GM19023 (cell line): Measurements from ENCODE around the gene MAPRE2.

Source experiments
- ATAC-seq: cut with Tn5 transposase; IDR thresholded peaks from one replicate; pipeline ENCODE4 v1.9.1; 2021; ENCODE audit warnings: mild to moderate bottlenecking, moderate library complexity; ENCODE audit not compliant: unreplicated experiment

The MAPRE2 gene

DNA sequence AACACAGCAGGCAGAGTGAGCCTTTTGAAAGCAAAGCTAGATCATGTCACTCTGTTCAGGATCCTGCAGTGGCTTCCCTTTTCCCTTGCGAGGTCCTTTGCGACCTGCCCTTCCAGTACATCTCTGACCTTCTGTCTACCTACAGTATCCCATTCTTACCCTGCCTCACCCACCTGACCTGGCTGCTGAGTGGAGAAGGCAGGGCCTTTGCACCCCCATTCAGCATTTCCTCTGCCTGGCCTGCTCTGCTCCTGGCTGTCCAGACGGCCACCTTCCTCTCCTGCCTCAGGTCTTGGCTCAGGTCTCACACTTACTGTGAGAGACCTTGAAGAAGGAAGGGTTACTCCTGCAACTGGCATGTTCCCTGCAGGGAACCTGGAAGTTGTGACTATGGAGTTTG is 77.4 kb downstream of the MAPRE2 start:
- ATAC-seq, result no peak

DNA sequence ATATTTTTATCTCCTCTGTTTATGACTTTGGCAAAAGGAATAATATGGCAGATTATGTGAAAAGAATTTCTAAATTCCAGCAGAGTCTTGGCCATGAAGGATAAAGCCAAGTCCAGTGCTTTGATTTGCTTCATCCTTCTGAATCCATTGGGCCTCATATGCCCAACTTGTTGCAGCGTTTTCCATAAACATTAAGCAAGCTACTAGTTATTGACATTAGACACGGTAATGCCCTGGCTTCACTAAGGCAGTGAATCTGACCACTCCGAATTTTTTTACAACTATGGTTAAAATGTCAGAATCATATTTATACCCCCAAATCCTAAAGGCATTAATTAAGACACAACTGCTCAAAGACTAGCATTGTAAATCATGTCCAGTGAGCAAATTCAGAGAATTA is 79.8 kb downstream of the MAPRE2 start:
- no peak for ATAC-seq

DNA sequence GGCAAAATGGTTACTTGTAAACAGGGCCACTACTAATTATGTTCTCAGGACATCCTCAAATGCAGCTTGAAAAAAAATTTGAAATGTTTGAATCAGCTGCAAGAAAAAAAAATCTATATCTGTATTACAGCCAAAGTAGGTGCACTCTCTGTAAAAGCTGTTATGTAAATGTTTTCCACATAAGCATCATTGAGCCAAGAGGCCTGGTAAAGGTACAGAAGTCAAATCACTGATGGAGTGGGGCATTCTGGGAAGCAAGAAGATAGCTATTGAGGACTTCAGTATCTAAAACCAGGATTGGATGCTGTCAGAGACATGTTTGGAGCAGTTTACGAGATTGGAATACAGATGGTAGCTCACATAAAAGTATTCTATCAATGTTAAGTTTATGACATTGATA is 80.3 kb downstream of the MAPRE2 start:
- no peak for ATAC-seq

DNA sequence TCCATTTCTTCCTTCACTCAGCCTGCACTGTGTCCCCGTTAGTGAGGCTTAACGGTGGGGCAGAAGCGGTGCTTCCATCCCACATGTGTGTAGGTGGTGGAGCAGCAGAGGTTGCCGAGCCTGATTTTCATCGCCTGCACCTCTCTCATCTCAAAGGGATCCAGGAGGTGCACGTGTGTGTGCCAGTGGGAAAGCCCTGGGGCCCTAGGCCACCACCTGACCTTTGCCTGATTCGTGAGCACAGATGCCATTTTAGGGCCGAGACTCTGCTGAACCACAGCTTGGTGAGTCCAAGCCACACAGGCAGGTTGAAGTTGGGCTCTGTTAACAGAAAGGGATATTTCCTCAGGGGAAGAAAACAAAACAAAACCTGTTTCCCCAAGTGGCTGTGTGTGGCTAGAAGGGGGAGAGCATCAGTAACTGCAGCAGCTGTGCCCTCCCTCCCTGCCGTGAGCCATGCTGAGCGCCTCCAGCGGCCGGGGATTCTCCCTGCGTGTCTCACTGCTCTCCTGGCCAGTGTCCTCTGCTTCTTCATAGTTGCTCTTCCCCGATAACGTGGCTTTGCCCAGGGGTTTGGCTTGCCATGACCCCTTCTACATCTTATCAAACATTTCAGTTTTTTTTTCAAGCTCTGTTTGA is 81.5 kb downstream of the MAPRE2 start:
- ATAC-seq, result peak; percentile 90

DNA sequence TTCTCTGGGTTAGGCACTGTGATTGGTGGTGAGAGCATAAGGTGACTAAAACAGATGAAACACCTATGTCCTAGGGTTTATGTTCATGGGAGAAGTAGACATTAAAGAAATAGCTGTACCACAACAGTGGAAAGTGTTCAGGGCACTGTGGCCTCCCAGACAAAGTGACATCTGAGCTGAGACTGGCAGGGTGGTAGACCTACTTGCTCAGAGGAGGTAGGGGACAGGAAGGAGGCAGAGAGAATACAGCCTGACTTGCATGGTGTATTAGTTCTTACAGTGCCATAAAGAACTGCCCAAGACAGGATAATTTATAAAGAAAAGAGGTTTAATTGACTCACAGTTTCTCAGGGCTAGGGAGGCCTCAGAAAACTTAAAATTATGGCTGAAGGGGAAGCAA is 82.6 kb downstream of the MAPRE2 start:
- ATAC-seq, result no peak

DNA sequence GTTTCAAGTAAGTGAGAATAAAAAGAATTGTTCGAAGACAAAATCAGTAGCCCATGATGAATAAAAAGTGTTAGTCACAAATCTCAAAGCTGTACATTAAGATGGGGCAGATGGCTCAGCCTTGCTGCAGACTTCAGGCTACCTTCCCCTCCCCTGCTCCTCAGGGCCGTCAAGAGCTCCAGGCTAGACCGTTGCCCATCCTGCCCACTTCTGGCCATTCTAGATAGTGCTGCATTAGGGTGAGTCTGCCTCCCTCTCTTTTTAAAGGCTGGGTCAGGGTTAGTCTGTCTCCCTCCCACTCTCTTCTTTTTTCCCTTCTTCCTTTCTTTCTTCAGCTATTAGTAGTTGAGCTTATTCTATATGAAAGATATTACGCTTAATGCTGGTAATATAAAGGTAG is 86.0 kb downstream of the MAPRE2 start:
- ATAC-seq, result no peak

DNA sequence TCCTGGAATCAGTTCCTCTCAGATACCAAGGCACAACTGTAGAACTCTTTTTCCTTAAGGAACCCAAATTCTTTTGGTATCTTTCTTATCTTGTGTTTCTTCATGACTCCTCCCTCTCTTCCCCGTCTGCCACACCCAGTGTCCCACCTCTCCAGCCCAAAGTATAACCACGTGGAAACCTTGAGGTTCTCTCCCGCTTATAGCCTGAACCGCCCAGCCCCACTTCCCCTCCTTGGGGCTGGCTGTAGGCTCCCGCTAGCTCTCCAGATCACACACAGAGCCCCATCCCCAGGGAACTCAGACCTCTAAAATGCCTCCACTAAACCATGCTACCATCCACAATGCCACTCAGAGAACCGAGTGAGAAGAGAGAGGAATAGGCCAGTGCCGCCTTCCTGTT is 87.5 kb downstream of the MAPRE2 start:
- ATAC-seq, result no peak

DNA sequence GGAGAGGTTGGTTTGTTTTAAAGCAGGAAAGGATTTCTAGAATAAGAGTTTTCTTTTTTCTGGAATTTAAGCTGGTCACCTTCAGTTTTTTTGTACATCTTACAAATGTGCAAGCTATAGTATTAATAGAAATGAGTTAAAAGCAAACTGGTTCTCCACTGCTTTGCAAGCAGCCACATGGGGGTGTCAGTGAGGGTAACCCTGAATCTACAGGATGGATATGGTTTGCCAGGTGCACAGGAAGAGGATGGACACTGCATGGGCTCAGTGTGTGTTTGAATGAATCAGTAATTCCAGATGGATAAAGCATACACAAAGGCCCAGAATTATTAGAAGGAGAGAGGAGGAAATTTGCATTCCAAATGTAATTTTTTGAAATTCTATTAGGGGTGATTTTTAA is 89.0 kb downstream of the MAPRE2 start:
- no peak for ATAC-seq

DNA sequence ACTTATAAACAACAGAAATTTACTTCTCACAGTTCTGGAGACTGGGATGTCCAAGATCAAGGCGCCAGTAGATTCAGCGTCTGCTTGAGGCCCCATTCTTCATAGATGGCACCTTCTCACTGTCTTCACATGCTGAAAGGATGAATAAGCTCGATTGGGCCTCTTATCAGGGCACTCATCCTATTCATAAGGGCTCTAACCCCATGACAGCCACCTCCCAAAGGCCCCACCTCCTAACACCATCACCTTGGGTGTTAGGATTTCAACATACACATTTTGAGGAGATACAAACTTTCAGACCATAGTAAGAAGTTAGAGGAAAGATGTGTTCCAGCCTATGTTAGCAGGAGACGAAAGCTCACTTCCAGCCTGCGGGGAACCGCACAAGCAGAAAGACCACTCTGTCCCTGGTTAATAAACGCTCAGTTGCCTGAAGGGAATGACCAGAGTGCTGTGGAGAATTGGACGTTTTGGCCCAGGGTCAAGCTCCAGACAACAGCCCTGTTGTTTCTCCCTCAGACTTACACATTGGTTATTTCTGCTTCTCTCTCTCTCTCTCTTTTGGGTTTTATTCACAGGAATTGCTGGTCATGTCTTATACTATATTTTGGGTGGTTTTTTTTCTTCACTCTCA is 90.3 kb downstream of the MAPRE2 start:
- ATAC-seq, result no peak

DNA sequence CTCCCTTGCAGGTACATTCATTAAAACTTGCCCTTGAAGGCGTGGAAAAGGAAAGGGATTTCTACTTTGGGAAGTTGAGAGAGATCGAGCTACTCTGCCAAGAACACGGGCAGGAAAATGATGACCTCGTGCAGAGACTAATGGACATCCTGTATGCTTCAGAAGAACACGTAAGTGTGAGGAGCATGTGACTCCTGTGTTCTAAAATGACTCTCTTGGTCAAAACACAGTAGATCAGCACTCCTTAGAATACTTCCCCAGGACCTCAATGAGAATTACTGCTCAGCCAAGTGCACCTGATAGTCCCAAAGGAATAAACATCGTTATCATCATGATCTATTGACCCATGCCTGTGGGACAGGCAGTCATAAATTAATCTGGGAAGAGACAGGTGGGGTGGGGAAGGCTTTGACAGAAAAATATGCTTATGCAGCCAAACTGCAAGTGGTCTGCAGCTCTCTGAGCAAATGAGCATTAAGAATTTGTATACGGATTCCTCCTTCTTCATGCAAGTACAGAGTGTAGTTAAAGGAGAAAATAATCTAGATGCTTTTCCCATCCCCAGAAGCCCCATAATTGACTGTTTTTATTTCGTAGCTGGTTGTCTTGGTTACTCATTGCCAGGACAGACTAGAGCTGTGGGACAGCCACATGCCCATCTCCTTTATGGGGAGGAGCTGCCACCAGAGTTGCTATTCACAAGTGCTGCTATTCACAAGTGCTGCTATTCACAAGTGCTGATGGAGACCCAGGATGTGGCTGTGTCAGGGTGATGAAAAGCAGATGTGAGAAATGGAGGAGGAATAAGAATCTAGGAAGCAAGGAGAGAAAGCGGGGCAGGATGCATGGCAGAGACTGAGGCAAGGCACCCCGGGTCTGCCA is 91.0 kb downstream of the MAPRE2 start:
- no peak for ATAC-seq

DNA sequence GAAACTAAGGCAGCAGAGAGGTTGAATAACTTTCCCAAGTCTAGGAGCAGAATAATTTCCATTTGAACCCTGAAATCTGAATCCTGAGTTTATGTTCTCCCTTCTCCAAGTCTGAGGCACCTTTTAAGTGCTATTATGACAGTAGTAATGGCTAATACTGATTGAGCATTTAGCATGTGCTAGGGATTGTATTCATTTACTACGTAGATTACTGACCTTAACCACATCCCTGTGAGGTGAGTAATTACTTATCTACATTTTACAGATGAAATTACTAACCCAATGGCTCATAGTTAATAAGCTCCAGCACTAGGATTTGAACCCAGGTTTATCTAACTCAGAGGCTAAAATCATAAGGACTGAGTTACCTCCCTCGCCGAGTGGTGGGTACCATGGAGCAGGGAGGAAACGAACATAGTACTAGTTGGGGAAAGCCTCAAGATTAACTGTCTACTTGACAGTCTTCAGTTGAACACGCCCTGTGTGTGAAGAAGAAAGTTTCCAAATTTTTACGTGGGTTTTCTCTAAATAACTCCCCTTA is 93.0 kb downstream of the MAPRE2 start:
- no peak for ATAC-seq

DNA sequence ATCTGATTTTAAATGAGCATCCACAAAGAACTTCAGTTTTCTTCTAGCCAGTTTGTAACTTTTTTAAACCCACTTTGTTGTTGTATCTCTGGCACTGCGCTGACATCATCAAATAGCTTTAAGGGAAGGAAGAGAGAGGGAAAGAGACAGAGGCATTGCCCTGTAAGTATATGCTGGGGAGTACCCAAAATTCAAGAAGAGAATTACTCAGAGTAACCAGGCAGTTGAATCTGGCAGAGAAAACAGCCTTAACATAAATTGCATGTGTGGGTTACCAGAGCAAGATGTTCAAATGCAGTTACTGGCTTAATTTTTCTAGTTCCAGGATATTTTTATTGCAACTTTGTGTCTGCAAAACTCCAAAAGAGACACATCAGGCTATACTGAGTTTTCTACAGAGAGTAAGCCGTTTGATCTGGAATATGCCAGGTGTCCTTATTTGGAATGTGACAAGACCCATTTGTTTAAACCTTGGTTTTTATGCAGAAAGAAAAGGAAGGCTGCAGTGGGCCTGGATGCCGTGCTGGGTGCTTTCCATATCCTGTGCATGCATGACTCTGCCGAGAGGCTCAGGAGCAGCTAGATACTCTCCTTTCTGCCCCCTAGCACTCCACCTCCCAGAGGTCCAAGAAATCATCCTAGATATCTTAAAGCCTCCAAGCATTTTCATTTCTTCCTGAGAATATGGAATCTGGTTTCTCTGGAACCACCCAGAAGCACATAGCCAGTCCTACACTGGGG is 93.7 kb downstream of the MAPRE2 start:
- ATAC-seq, result no peak

DNA sequence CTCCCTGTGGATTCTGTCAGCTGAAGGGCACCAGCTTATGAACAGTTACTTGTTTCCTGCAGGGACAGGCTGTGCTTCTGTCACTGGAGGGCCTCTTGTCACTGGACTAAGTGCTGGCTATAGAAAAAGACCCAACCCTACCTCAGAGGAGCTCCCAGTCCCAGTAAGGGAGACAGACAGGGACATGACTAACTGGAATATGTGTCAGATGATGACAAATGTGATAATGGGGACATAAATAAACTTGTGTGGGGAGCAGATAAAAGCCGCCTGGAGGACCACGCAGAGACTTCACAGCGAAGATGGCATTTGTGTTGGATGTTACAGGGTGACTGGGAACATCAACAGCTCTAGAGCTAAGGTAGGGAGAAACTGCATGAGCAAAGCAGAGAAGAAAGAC is 95.0 kb downstream of the MAPRE2 start:
- no peak for ATAC-seq

DNA sequence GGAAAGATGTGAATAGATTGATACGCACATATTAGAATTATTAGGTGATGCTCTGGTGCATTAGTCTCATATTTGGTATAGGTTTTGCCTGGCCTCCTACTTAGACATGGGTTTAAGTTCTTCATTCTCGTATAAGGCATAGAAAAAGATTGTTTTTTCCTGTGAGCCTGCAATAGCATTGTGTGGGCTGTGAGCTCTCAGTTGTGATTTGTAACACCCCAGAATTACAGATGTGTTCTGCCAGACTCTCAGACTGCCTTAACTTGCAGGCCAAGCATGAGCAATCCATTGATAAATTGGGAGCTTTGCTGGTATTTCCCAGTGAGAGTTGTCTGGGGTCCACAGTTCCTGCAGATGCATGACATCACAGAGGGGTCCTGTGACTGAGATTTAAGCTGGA is 95.7 kb downstream of the MAPRE2 start:
- ATAC-seq, result no peak

DNA sequence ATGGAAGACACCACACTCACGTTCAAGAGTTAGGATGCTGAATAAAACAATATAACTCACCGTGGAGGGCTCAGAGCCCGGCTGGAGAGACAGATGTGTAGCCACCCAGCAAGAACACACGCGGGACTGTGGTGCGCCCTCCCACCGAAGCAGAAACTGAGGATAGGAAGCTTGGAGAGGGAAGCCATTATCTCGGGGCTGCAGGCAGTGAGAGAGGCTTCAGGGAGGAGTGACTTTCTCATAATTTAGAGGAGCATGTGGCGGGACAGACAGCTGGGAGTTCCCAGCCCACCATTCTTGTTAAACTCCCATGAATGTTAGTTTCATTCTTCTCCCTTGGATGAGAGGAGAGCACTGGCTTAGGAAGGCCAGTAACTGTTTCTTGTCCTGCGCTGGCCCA is 96.4 kb downstream of the MAPRE2 start:
- ATAC-seq, result no peak

DNA sequence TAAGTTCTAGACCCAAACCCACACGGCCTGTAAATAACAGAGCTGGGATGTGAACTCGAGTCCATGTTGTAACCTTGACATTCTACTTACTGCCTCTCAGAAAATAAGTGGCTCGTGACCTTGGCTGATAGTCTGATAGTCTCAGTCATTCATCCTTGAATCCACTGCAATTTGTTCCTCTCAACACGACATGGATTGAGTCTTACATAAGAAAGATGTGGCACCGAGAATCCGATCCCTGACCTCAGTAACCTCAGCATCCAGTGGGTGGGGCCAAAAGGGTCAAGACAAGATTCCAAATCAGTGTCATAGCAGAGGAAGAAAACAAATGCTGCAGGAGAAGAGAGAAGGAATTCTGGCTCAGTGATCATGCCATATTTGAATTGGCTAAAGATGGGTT is 97.6 kb downstream of the MAPRE2 start:
- ATAC-seq, result no peak

DNA sequence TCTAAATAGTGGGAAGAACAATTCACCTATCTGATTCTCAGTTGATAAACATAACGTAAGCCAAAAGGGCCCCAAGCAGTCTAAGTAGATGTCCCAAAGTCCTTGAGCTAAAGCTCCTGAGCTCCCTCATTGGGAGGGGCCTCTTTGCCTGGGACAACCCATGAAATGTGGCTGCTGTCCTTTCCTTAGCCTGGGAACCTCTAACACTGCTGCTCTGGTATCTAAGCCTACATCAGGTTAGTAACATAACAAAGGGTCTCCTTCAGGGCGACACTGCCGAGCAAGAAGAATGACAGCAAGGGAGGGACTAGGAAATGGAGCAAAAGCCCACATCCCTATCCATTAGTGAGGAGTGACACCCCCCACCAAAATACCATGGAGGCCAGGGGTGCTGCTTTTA is 98.3 kb downstream of the MAPRE2 start:
- no peak for ATAC-seq

DNA sequence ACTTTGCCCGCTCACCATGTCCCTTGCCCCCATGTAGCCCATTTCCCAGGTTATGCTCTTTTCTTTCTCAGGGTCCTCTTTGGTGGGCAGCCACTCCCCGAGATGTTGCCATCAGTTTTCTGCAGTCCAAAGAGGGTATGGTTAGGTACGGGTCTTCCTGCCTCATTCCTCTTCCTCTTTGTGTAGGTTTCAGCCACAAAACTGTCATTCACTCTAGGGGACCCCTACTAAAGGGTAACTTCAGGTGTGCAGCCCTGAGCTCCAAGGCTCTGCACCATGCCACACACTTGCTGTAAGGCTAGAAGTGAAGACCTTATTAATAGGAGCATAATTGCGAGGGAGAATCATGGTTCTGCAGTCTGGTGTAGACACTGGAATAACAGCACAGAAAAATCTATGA is 99.9 kb downstream of the MAPRE2 start:
- no peak for ATAC-seq

DNA sequence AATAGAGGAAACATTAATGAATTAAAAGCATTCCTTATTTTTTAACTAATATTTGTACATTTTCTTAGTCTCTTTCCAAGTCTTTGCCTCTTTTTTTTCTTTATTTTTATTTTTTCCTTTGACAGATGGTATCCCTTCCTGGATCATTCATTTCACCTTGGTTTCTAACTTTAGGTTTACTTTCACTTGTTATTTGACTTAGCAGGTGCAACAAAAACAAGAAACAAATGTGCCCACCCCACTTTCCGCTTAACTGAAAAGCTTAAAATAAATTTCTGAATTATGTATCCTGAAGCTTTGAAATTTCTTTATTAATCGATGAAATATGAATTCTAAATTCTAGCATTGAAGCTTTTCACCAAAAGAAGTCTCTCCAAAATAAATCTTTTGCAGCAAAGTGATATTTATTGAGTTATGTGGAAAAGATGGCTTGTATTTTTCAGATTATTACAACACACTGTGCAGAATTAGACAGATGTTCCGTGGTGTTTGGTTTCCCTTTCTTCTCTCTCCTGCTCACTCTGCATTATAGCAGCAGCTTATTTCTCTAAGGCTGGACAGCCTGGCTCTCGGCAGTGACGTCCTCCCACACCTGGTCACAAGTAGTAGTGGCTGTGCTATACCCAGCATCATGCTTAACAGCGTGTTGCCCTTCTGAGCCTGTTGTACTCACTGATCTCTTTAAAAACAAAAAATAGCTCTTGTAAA is 100.5 kb downstream of the MAPRE2 start:
- ATAC-seq, result no peak

DNA sequence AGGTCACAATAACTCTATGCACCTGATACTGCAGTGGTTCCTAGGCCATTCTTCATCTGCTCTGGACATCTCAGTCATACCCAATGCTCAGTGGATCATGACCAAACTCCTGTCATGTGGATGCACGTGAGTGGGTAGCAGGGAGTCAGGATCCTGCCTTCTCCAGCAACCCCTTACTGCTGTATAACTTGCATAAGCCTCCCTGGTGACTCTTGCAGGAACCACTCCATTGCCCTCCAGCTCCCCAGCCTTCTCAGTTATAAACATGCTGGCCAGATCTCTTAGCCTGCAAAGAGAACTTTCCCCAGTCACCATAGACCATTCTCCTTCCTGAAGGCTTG is 101.0 kb downstream of the MAPRE2 start:
- ATAC-seq, result no peak
